CD4-positive, CD25-positive, alpha-beta regulatory T cell (primary cell): Measurements from ENCODE around the gene MIR17HG. TPM values are rescaled to one million over a fixed set of nuclear protein-coding genes. Genes with fewer than 3 reads are reported as not detected.

Experiments used
- ATAC-seq, 2 donors: fragments of 150-1000 bp; cut with Tn5 transposase; one replicate each; pipeline ENCODE4 v1.10.0; 2021; ENCODE audit warnings: low read depth in 2 of 2, moderate number of reproducible peaks in 2 of 2, moderate library complexity in 1 of 2
- DNase-seq, 3 donors: peaks; one replicate each; pipeline versions ENCODE4 v3.0.0 to v3.0.0-alpha.2; 2012 to 2022; ENCODE audit warnings: mixed read lengths in 1 of 3
- H3K27ac ChIP-seq: one replicate; pipeline ENCODE4 v1.7.0; 2013; ENCODE audit warnings: mild to moderate bottlenecking, low read length; ENCODE audit not compliant: insufficient read depth, poor library complexity, severe bottlenecking
- H3K27me3 ChIP-seq: one replicate; pipeline ENCODE4 v1.7.0; 2013; ENCODE audit warnings: low read length; ENCODE audit not compliant: control insufficient read depth, insufficient read depth
- H3K36me3 ChIP-seq: one replicate; pipeline ENCODE4 v1.7.0; 2013; ENCODE audit warnings: mild to moderate bottlenecking, low read length, moderate library complexity; ENCODE audit not compliant: control insufficient read depth, insufficient read depth
- H3K4me1 ChIP-seq: 2 replicates; pipeline ENCODE4 v1.7.0; 2013; ENCODE audit warnings: mild to moderate bottlenecking, low read length; ENCODE audit not compliant: insufficient read depth, control insufficient read depth, poor library complexity, severe bottlenecking
- H3K4me3 ChIP-seq: one replicate; pipeline ENCODE4 v1.7.0; 2013; ENCODE audit warnings: low read depth, mild to moderate bottlenecking, low read length, moderate library complexity
- H3K9me3 ChIP-seq, 2 experiments: 1 replicate in 1 of 2; 2 replicates in 1 of 2; pipeline ENCODE4 v1.7.0; 2013; ENCODE audit warnings: low read length in 2 of 2, mild to moderate bottlenecking in 1 of 2, moderate library complexity in 1 of 2; ENCODE audit not compliant: control insufficient read depth in 2 of 2
- H3K27ac Mint-ChIP-seq, 3 donors: one replicate each; pipeline ENCODE4 v1.8.0; 2020 to 2022; ENCODE audit warnings: mild to moderate bottlenecking in 3 of 3, mixed read lengths in 3 of 3, moderate library complexity in 2 of 3
- H3K27me3 Mint-ChIP-seq: one replicate; pipeline ENCODE4 v1.8.0; 2022; ENCODE audit warnings: mild to moderate bottlenecking, mixed read lengths
- H3K36me3 Mint-ChIP-seq: one replicate; pipeline ENCODE4 v1.8.0; 2020; ENCODE audit warnings: mixed read lengths
- H3K4me1 Mint-ChIP-seq, 4 donors: one replicate each; pipeline ENCODE4 v1.8.0; 2020 to 2022; ENCODE audit warnings: mixed read lengths in 4 of 4, mild to moderate bottlenecking in 1 of 4
- H3K4me3 Mint-ChIP-seq, 4 donors: one replicate each; pipeline ENCODE4 v1.8.0; 2020 to 2022; ENCODE audit warnings: mild to moderate bottlenecking in 4 of 4, mixed read lengths in 4 of 4, moderate library complexity in 3 of 4
- H3K9me3 Mint-ChIP-seq, 7 donors: one replicate each; pipeline ENCODE4 v1.8.0; 2020 to 2022; ENCODE audit warnings: mixed read lengths in 7 of 7, mild to moderate bottlenecking in 3 of 7, moderate library complexity in 2 of 7
- polyA plus RNA-seq, 4 donors: library from polyadenylated mRNA; unstranded; fragments of 300-500 nt; fragmentation: Illumina TruSeq; gene quantifications; one replicate each; pipeline ENCODE4 v1.2.3, GENCODE V29; 2021
- total RNA-seq: library from RNA; stranded (reverse); gene quantifications from one replicate; pipeline ENCODE4 v1.2.3, GENCODE V29; 2022

The MIR17HG gene
- total and polyA plus RNA-seq, 5 donors from 2014 or later: 0.32 to 7.2 (median 0.48) TPM

DNA sequence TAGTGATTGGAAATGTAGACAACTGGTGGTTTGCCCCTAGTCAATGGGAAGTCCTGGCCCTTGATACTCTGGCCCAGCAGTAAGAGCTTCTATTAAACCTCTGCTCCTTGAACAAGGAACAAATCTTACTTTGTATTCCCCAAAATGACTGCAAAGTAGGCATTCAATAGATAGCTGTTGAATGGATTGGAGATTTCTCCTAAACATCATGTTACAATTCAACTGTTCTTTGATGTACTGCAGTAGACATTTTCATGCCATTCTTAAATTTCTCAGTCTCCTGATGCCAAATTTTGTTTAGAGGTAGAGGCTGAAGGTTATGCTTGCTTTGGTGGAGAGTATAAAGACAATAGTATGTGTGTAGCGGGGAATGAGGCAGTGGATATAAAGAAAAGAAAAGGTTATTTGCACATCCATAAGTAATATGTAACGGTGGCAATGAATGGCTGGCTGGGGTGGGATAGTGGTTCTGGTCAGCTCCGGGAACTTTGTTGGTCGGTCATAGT, 12.8 kb downstream of the MIR17HG start:
- Mint-ChIP-seq H3K36me3 (peaks cover 5% of the 10 kb centered on the region), H3K4me1 (peaks cover 0 to 21% (median 14%) of the 10 kb centered on the region in 4 donors), H3K27me3 (no peaks in the 10 kb centered on the region), H3K9me3 (no peaks in the 10 kb centered on the region), H3K27ac (no peak overlapping the region), H3K4me3 (peak overlapping the region in 1 of 4 donors; percentile 13)
- Histone ChIP-seq H3K27ac (no peak overlapping the region), H3K4me1 (no peaks in the 10 kb centered on the region), H3K4me3 (no peak overlapping the region), H3K27me3 (no peaks in the 10 kb centered on the region), H3K9me3 (no peaks in the 10 kb centered on the region), H3K36me3 (peaks cover 6% of the 10 kb centered on the region)
- no peak for ATAC-seq
- no peak for DNase-seq

GRCh38 chr13:91361755-91362271, 14.3 kb downstream of the MIR17HG start:
- Mint-ChIP-seq H3K36me3 (peaks cover 5% of the 10 kb centered on the region), H3K9me3 (no peaks in the 10 kb centered on the region), H3K4me1 (peaks cover 0 to 19% (median 13%) of the 10 kb centered on the region in 4 donors), H3K4me3 (no peak overlapping the region), H3K27ac (no peak overlapping the region), H3K27me3 (no peaks in the 10 kb centered on the region)
- Histone ChIP-seq H3K4me3 (no peak overlapping the region), H3K36me3 (peaks cover 3% of the 10 kb centered on the region), H3K9me3 (no peaks in the 10 kb centered on the region), H3K4me1 (no peaks in the 10 kb centered on the region), H3K27me3 (no peaks in the 10 kb centered on the region), H3K27ac (no peak overlapping the region)
- ATAC-seq (no peak), DNase-seq (no peak)

GRCh38 chr13:91362908-91363307, 15.4 kb downstream of the MIR17HG start:
- no peaks in the 10 kb centered on the region for H3K9me3 ChIP-seq
- no peak for DNase-seq
- no peak for ATAC-seq
- Mint-ChIP-seq H3K9me3 (no peaks in the 10 kb centered on the region), H3K4me1 (peaks cover 0 to 14% (median 12%) of the 10 kb centered on the region in 4 donors), H3K4me3 (no peak overlapping the region), H3K36me3 (no peaks in the 10 kb centered on the region), H3K27me3 (no peaks in the 10 kb centered on the region), H3K27ac (no peak overlapping the region)
- H3K36me3 ChIP-seq: no peaks in the 10 kb centered on the region
- H3K27me3 ChIP-seq: no peaks in the 10 kb centered on the region
- H3K4me3 ChIP-seq: no peak overlapping the region
- no peak overlapping the region for H3K27ac ChIP-seq
- no peaks in the 10 kb centered on the region for H3K4me1 ChIP-seq

DNA sequence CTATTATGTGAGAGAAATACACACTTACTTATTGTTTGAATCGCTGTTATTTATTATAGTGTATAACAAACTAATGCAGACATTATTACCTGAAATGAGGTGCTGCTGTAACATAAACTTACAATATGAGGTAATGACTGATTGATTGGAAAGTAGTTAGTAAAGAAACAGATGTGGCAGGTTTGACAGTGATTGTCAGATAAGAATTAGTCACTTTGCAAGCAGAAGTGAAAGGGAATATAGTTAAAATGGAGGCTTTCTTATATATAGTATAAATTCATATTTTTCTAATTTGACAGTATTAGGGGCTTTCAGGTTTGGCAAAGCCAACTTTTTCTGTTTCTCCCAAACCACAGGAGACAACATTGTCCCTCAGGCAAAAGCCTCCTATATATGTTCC, 20.6 kb downstream of the MIR17HG start:
- no peak overlapping the region for H3K27ac Mint-ChIP-seq
- DNase-seq (no peak), ATAC-seq (no peak)
- peaks cover 14% of the 10 kb centered on the region for H3K27me3 Mint-ChIP-seq
- no peaks in the 10 kb centered on the region for H3K9me3 Mint-ChIP-seq
- Histone ChIP-seq H3K4me3 (no peak overlapping the region), H3K27me3 (no peaks in the 10 kb centered on the region), H3K4me1 (no peaks in the 10 kb centered on the region), H3K36me3 (no peaks in the 10 kb centered on the region), H3K27ac (no peak overlapping the region), H3K9me3 (no peaks in the 10 kb centered on the region)
- H3K36me3 Mint-ChIP-seq: no peaks in the 10 kb centered on the region
- H3K4me3 Mint-ChIP-seq: no peak overlapping the region
- H3K4me1 Mint-ChIP-seq: no peaks in the 10 kb centered on the region

GRCh38 chr13:91368676-91369440, 21.4 kb downstream of the MIR17HG start:
- Histone ChIP-seq H3K9me3 (no peaks in the 10 kb centered on the region), H3K36me3 (no peaks in the 10 kb centered on the region), H3K4me3 (no peak overlapping the region), H3K4me1 (no peaks in the 10 kb centered on the region), H3K27me3 (no peaks in the 10 kb centered on the region), H3K27ac (no peak overlapping the region)
- Mint-ChIP-seq H3K4me3 (no peak overlapping the region), H3K27me3 (peaks cover 17% of the 10 kb centered on the region), H3K9me3 (no peaks in the 10 kb centered on the region), H3K36me3 (no peaks in the 10 kb centered on the region), H3K4me1 (no peaks in the 10 kb centered on the region), H3K27ac (no peak overlapping the region)
- DNase-seq: no peak
- ATAC-seq: no peak

GRCh38 chr13:91369441-91369831, 21.9 kb downstream of the MIR17HG start:
- DNase-seq: no peak
- H3K27ac Mint-ChIP-seq: no peak overlapping the region
- Histone ChIP-seq H3K27me3 (no peaks in the 10 kb centered on the region), H3K9me3 (no peaks in the 10 kb centered on the region), H3K4me3 (no peak overlapping the region), H3K4me1 (no peaks in the 10 kb centered on the region), H3K36me3 (no peaks in the 10 kb centered on the region), H3K27ac (no peak overlapping the region)
- H3K36me3 Mint-ChIP-seq: no peaks in the 10 kb centered on the region
- no peak for ATAC-seq
- H3K9me3 Mint-ChIP-seq: no peaks in the 10 kb centered on the region
- H3K4me1 Mint-ChIP-seq: no peaks in the 10 kb centered on the region
- H3K27me3 Mint-ChIP-seq: peaks cover 17% of the 10 kb centered on the region
- H3K4me3 Mint-ChIP-seq: no peak overlapping the region

DNA sequence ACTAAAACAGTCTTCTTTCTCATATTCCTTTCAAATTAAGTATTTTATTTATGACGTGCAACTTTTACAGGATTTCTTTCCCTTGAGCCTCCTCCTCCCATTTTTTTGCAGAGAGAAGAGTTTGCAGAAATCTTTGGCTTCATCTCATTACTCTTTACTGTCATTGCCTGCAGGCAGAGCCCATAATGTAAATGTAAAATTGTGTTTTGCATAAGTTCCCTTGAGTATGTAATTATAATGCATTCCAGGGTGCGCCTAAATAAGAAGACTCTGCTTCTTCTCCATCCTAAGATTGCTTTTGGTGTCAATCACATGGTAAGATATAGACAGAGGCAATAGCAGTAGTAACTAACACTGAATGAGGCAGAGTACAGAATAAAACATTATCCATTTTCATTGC, 23.0 kb downstream of the MIR17HG start:
- Mint-ChIP-seq H3K36me3 (no peaks in the 10 kb centered on the region), H3K27ac (no peak overlapping the region), H3K9me3 (no peaks in the 10 kb centered on the region), H3K4me3 (no peak overlapping the region), H3K27me3 (peaks cover 17% of the 10 kb centered on the region), H3K4me1 (peaks cover 0 to 3% (median 2%) of the 10 kb centered on the region in 4 donors)
- Histone ChIP-seq H3K4me3 (no peak overlapping the region), H3K27ac (no peak overlapping the region), H3K27me3 (no peaks in the 10 kb centered on the region), H3K36me3 (no peaks in the 10 kb centered on the region), H3K4me1 (no peaks in the 10 kb centered on the region), H3K9me3 (no peaks in the 10 kb centered on the region)
- DNase-seq: no peak
- ATAC-seq: no peak

DNA sequence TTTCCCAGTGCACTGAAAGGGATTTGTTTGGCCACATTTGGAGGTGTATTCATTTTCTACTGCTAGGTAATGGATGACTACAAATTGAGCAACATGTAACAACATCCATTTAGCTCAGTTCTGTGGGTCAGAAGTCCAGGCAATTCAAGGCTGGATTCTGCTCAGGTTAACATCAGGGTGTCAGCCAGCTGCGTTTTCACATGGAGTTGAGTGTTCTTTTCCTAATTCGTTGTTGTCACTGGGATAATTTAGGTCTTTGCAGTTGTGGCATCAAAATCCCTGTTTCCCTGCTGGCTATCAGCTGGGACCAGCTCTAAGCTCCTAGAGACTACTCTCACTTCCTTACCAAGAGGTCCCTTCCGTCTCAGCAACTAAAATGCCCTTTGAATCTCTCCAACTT, 25.4 kb downstream of the MIR17HG start:
- no peaks in the 10 kb centered on the region for H3K9me3 Mint-ChIP-seq
- no peaks in the 10 kb centered on the region for H3K9me3 ChIP-seq
- no peak for ATAC-seq
- H3K4me1 ChIP-seq: no peaks in the 10 kb centered on the region
- no peaks in the 10 kb centered on the region for H3K36me3 Mint-ChIP-seq
- no peaks in the 10 kb centered on the region for H3K27me3 ChIP-seq
- H3K36me3 ChIP-seq: no peaks in the 10 kb centered on the region
- DNase-seq: no peak
- H3K4me3 ChIP-seq: no peak overlapping the region
- peaks cover 0 to 3% (median 2%) of the 10 kb centered on the region in 4 donors for H3K4me1 Mint-ChIP-seq
- no peak overlapping the region for H3K27ac ChIP-seq
- no peak overlapping the region for H3K4me3 Mint-ChIP-seq
- H3K27ac Mint-ChIP-seq: no peak overlapping the region
- peaks cover 17% of the 10 kb centered on the region for H3K27me3 Mint-ChIP-seq
